ENCODE measurements around the gene C1QA. TPM values are rescaled to one million over a fixed set of nuclear protein-coding genes. Genes with fewer than 3 reads are reported as not detected.

The C1QA gene
- total and polyA plus RNA-seq, 12 donors = 47.5 to 953 (median 420) TPM

DNA sequence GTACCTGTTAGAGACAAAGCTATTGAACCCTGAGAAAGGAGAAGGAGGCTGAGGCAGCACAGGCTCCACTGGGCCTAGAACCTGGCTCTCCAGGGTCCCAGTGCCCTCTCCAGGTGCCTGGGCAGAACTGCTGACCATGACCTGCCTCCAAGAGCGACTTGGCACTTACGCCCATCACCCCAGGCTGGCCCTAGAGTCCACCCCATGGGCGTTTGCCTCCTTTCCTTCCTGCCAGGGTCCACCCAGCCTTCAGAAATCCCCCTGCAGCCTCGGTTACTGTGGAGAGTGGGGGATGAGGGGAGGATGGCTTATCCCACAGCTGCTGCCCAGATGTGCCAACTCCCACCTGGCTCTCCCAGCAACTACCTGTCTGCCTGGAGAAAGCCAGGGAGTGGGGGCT, 14.7 kb upstream of the C1QA start:
- intact Hi-C loops (cut with DNase I) = no loop called here
- no peaks in the 10 kb centered on the region for H3K36me3 ChIP-seq (replicated peaks in 1 of 2)
- DNase-seq = no peak
- no peak overlapping the region for H3K4me3 ChIP-seq
- H3K27me3 ChIP-seq = peaks cover 34% of the 10 kb centered on the region
- no peak for TF ChIP-seq POLR2A (IDR thresholded peaks at IDR 0.05)
- TF ChIP-seq, protein P1, sequence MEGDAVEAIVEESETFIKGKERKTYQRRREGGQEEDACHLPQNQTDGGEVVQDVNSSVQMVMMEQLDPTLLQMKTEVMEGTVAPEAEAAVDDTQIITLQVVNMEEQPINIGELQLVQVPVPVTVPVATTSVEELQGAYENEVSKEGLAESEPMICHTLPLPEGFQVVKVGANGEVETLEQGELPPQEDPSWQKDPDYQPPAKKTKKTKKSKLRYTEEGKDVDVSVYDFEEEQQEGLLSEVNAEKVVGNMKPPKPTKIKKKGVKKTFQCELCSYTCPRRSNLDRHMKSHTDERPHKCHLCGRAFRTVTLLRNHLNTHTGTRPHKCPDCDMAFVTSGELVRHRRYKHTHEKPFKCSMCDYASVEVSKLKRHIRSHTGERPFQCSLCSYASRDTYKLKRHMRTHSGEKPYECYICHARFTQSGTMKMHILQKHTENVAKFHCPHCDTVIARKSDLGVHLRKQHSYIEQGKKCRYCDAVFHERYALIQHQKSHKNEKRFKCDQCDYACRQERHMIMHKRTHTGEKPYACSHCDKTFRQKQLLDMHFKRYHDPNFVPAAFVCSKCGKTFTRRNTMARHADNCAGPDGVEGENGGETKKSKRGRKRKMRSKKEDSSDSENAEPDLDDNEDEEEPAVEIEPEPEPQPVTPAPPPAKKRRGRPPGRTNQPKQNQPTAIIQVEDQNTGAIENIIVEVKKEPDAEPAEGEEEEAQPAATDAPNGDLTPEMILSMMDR (IDR thresholded peaks at IDR 0.05) = no peak
- WGBS, 4 donors = 47 to 62% (median 51%) methylated on average over 4 of the region's 4 CpGs; no CpG with 5 or more reads in 1 of the 4 donors
- no peaks in the 10 kb centered on the region for H3K4me1 ChIP-seq (replicated peaks in 1 of 2)
- H3K27ac ChIP-seq = no peak overlapping the region
- no peaks in the 10 kb centered on the region for H3K9me3 ChIP-seq (replicated peaks in 1 of 3)

DNA sequence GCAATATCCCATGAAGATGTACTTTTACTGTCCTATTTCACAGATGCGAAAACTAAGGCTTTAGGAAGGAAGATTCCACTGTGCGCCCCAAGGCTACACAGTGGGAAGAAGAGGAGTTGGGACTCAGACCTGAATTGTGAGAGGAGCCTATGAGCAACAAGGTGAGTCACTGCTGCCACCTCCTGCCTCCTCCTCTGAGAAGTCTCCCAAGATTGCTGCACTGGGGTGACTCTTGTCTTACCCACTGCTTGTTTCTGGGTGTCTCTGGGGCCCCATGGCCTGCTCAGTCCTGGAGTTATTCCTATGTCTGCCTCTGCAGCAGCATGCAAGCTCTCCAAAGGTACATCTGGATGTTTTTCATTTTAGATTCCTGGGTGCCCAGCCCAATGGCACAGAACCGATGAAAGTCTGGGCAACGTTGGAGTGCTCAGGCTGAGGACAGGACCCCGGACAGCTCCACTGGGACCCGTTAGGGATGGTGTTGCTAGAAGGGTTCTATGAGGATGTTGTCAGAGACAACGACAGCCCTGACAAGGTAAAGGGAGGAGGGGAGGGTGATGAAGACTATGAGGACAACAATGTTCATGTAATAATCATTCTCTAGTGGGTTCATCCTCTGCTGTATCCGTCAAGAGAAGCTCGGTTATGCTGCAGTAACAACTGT, 11.0 kb upstream of the C1QA start:
- DNase-seq = no peak
- no peak overlapping the region for H3K27ac ChIP-seq
- intact Hi-C loops (cut with DNase I) = no loop called here
- WGBS, 4 donors = 35 to 41% (median 38%) methylated on average over 9 of the region's 9 CpGs
- H3K27me3 ChIP-seq = peaks cover 30% of the 10 kb centered on the region
- no peaks in the 10 kb centered on the region for H3K36me3 ChIP-seq (replicated peaks in 1 of 2)
- H3K4me1 ChIP-seq (replicated peaks in 1 of 2) = no peaks in the 10 kb centered on the region
- H3K9me3 ChIP-seq (replicated peaks in 1 of 3) = no peaks in the 10 kb centered on the region
- H3K4me3 ChIP-seq = no peak overlapping the region
- TF ChIP-seq, protein P1 (IDR thresholded peaks at IDR 0.05) = no peak
- TF ChIP-seq POLR2A (IDR thresholded peaks at IDR 0.05) = no peak

DNA sequence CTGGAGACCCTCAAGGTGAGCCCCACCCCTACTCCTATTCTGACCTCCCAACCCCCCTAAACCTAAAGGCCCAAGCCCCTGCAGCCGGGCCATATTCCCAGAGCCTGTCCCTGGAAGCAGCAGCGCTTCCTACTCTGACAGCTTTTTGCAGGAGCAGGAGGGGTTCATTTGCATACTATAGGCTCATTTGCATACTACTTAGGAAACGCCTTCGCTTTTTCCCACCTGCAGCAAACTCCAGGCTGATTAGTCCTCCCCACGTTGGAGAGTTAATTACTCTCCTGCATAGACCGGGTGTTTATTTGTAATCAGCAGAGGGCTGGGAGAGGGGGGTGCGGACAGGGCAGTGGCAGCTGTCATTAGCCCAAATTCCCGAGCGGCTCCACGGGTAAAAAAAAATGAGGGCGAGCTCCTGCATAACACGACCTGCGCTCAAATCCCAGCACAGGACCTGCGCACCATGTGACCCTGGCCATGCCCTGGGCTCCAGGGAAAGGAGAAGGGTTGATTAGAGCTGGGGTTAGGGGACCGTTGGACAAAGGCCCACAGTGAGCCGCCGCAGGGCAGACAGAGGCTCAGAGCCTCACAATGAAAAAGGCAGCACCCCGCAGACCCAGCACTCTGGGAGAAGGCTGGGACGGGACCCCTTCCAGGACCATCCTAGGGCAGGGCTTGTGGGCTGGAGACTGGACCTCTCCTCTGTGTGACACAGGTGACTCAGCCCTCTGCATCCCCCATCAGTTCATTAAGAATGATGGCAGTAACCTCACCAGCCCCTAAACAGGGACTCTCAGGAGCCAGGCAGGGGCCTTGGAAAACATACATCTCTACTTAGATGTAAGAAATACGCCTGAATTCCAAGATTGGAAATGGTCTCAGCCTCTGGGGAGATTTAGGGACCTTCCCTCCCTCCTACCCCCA, 9.9 kb upstream of the C1QA start:
- WGBS, 4 donors = 25 to 51% (median 35%) methylated on average over 17 to 20 of the region's 20 CpGs
- DNase-seq = no peak
- Histone ChIP-seq H3K36me3 (replicated peaks in 1 of 2) (no peaks in the 10 kb centered on the region), H3K9me3 (replicated peaks in 1 of 3) (no peaks in the 10 kb centered on the region), H3K27me3 (peaks cover 22% of the 10 kb centered on the region), H3K4me1 (replicated peaks in 1 of 2) (no peaks in the 10 kb centered on the region), H3K27ac (no peak overlapping the region), H3K4me3 (no peak overlapping the region)
- TF ChIP-seq POLR2A (IDR thresholded peaks at IDR 0.05) = no peak
- TF ChIP-seq, protein P1 (IDR thresholded peaks at IDR 0.05) = no peak
- intact Hi-C loops (cut with DNase I) = no loop called here

DNA sequence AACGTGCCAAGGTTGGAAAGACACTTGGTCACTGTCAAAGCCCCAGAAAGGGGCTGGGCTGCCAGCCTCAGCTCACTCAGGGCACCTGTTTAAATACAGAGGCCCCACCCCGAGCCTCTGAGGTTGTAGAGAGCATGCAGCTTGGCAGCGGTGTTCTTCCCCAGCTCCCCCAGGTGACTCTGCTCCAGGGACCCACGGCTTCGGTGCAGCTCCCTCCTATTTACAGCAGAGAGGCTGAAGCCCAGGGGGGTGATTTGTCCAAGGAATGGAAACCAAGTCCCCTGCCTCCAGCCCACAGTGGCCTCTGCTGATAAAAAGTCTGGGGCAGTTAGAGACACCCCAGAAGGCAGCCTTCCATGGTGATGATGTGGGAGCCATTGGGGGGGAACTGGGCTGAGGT, 9.1 kb upstream of the C1QA start:
- Histone ChIP-seq H3K4me3 (no peak overlapping the region), H3K9me3 (replicated peaks in 1 of 3) (no peaks in the 10 kb centered on the region), H3K36me3 (replicated peaks in 1 of 2) (no peaks in the 10 kb centered on the region), H3K27ac (no peak overlapping the region), H3K4me1 (replicated peaks in 1 of 2) (no peaks in the 10 kb centered on the region), H3K27me3 (peaks cover 16% of the 10 kb centered on the region)
- WGBS, 4 donors = 20 to 66% (median 64%) methylated on average over 1 to 5 of the region's 5 CpGs
- TF ChIP-seq, protein P1 (IDR thresholded peaks at IDR 0.05) = no peak
- no peak for TF ChIP-seq POLR2A (IDR thresholded peaks at IDR 0.05)
- DNase-seq = no peak
- intact Hi-C loops (cut with DNase I) = no loop called here

Data from adrenal gland (tissue), 12 donors.